Stimulated activated CD4-positive, alpha-beta T cell treated with anti-CD3 and anti-CD28 coated beads, TNF-alpha, amount 100 ng/mL, for 4 hours (primary cell): Measurements from ENCODE around the gene FXYD5.
"Not testable (repeated sequence)": the region's sequence is repeated elsewhere in the genome, so short reads cannot be mapped to it uniquely, and the experiment has no call there.

Source experiments
- DNase-seq, 3 experiments: peaks; one replicate each; pipeline ENCODE4 v3.0.0-alpha.2; 2020; ENCODE audit warnings: low read depth in 3 of 3

Gene FXYD5

DNA sequence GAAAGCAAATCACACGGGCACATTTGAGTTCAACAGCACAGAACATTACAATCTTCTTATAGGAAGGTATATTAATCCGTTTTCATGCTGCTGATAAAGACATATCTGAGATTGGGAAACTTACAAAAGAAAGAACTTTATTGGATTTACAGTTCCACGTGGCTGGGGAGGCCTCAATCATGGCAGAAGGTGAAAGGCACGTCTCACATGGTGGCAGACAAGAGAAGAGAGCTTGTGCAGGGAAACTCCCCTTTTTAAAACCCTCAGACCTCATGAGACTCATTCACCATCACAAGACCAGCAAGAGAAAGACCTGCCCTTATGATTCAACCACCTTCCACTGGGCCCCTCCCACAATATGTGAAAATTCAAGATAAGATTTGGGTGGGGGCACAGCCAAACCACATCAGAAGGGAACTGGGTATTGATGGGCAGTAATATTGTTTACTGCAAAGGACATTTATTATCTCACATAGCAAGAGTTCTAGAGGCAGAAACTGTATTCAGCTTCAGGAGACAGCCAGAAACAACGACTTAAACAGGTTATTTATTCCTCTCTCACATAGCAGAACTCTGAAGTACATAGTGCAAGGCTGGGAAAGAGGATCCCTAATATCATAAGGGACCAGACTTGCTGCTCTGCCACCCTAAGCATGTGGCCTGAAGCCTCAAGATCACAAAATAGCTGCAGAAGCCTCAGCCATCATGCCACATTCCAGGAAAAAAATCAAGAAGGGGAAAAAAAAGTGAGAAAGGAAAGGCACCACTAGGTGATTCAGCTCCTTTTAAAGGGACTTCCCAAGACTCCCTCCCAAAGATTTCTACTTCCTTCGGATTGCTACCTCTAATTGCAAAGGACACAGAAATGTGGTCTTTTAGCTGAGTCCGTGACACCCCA lies 23.1 kb downstream of the FXYD5 start:
- no peak for DNase-seq

GRCh38 chr19:35178701-35179100 lies 24.2 kb downstream of the FXYD5 start:
- DNase-seq: no peak

GRCh38 chr19:35179830-35180229 lies 25.3 kb downstream of the FXYD5 start:
- no peak for DNase-seq

- DNase-seq: no peak
Observed at GRCh38 chr19:35181387-35181786, 26.9 kb downstream of the FXYD5 start.

DNA sequence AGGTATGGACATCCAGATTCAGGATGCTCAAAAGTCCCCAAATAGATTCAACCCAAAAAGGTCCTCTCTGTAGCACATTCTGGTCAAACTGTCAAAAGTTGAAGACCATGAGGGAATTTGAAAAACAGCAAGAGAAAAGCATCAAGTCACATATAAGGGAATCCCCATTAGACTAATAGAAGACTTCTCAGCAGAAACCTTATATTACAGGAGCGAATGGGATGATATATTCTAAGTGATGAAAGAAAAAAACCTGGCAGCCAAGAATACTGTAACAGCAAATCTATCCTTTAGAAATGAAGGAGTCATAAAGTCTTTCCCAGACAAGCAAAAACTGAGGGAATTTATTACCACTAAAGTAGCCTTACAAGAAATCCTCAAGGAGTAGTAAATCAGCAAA lies 29.7 kb downstream of the FXYD5 start:
- no peak for DNase-seq

GRCh38 chr19:35184884-35185283 lies 30.3 kb downstream of the FXYD5 start:
- DNase-seq: no peak

DNA sequence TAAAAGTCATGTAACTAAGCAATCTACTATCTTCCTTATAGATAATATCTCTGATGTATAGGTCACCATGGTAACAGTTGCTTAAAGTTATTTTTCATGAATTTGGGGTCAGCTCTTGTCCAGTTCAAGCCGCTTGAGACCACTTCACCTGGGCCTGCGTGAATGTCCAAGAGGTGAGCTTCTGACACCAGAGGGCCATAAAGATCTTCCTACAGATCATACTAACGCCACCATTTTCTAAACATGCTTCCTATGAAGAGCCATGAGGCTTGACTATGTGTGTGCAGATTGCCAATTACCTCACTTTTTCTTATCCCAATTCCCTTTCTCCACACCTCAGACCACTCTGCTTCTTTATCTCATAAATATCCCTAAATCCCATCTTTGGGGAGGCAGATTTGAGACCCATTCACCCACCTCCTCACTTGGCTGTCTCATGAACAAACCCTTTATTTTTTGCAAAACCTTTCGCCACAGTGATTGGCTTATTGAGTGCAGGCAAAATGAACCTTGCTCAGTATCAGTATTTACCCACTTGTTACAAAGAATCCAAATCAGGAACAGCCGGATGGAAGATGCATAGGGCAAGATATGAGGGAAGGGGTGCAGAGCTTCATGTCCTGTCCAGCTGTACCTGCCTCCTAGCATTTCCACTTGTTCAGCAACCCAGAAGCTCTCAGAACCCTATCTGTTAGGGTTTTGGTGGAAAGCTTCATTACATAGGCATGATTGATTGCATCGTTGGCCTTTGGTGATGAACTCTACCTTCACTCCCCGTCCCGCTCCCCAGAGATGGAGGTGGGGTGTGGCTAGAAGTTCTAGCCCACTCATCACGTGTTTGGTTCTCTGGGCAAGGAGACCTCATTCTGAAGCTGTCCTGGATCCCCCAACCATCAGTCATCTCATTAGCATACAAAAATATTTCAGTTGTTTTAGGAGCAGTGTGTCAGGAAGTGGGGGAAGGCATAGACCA lies 39.8 kb downstream of the FXYD5 start:
- no peak for DNase-seq

DNA sequence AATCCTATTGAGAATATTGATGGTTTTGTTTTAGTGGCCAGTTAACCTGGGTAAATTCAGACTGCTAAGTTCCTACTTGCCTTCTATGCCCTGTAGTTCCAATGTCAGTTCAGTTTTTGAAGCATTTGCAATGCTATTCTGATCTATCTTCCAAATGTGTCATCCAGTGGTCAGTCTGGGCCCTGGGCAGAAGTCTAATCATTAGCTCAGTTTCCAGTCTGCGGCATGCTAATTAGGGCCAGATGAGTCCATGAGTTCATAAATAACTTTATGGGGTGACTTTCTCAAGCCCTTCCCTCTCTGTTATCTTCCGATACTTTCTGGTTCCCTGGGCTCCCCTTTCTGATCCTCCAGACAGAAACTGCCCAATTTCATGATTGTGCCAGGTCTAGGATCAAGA lies 41.3 kb downstream of the FXYD5 start:
- DNase-seq: no peak

DNA sequence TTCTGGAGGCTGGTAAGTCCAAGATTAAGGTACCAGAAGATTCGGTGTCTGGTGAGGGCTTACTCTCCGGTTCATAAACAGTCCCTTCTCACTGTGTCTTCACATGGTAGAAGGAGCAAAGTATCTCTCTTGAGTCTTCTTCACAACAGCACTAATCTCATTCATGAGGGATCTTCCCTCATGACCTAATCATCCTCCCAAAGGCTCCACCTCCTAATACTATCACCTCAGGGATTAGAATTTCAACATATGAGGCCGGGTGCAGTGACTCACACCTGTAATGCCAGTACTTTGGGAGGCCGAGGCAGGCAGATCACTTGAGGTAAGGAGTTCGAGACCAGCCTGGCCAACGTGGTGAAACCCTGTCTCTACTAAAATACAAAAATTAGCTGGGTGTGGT lies 42.3 kb downstream of the FXYD5 start:
- DNase-seq: not testable (repeated sequence)

- no peak for DNase-seq
Observed at GRCh38 chr19:35199481-35199880, 44.9 kb downstream of the FXYD5 start.

DNA sequence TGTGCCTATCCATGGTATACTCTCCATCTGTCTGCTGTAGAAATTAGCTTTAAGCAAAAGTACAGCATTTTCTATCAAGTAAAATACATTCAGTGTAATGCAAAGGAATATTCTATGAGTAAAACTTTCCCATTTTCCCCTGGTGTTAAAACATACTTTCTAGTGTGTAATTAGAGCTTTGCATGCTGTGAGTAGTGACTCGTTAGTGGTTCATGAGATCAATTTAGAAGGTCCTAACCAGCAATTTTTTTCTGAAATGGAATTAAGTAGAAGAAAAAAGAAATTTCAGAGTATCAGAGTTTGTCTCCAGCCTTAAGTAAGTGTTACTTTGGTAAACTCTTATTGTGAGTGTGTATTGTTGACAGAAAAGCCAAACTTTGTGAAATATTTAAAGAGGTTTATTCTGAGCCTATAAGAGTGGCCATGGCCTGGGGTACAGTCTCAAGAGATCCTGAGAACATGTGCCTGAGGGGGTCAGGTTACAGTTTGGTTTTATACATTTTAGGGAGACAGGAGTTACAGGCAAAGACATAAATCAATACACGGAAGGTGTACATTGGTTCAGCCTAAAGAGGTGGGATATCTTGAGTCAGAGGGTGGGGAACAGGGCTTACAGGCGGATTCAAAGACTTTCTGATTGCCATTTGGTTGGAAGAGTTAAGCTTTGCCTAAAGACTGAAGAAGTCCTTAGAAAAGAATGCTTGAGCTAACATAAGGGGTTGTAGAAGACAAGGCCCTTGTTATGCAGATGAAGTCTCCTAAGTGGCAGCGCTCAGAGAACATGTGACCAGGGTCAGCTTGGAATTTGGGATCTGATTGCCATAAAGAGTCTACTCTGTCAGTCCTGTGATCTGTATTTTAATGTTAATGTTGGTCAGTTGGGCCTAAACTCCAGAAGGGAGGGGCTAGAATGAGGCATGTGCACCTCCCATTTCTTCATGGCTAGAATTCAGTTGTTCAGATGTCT lies 48.5 kb downstream of the FXYD5 start:
- DNase-seq: no peak

DNA sequence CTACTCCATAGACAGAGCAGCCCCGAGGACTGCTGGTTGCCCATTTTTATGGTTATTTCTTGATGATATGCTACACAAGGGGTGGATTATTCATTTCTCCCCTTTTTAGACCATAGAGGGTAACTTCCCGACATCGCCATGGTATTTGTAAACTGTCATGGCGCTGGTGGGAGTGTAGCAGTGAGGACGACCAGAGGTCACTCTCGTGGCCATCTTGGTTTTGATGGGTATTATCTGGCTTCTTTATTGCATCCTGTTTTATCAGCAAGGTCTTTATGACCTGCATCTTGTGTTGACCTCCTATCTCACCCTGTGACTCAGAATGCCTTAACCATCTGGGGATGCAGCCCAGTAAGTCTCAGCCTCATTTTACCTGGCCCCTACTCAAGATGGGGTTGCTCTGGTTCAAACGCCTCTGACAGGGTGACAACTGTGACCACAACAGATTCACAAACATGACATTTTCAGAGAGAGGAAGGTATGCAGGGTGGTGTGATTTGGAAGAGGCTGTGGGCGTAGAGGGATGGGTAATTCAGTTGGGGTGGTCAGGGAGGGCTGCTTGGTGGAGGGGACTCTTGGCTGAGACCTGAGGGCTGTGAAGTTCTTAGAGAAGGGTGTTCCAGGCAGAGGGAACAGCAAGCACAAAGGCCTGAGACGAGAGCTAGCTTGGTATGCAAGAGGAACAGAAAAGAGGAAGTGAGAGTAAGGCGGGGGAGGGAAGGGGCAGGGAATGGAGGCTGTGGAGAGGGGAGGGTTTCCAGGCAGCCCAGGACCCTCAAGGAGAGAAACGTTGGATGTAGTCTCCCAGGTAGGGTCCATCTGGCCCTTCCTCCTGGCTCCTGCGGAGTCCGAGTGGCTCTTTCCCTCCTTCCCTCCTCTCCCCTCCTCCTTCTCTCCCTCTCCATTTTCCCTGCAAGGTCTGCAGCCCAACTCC lies 50.5 kb downstream of the FXYD5 start:
- DNase-seq: no peak

DNA sequence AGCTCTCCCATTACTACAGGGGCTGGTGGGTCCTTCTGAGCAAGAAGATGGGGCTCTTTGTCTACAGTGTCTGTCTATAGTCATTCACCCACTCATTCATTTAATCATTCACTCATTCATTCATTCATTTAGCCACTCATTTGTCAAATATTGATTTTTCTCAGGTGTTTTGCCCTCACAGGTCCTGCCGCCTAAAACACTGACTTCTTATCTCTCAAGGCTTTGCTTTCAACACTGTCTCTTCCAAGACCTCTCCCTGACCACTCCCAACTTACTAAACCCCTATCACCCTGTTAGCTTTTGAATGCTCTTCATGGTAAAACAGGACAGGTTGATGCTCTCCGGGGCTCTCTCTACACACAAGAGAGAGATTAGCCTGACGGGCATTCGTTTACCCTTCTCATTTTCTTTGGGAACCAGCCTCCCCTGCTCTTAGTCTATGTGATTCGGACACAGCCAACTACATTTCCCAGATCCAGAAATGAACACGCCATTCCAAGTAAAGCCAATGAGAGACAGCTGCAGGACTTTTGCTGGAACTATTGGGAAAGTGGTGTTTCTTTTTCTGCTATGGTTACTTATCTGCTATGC lies 51.3 kb downstream of the FXYD5 start:
- DNase-seq: no peak

- DNase-seq: peak in 1 of 3 experiments; percentile 46
Observed at GRCh38 chr19:35206379-35206778, 51.8 kb downstream of the FXYD5 start.

GRCh38 chr19:35206855-35207254 lies 52.3 kb downstream of the FXYD5 start:
- no peak for DNase-seq

DNA sequence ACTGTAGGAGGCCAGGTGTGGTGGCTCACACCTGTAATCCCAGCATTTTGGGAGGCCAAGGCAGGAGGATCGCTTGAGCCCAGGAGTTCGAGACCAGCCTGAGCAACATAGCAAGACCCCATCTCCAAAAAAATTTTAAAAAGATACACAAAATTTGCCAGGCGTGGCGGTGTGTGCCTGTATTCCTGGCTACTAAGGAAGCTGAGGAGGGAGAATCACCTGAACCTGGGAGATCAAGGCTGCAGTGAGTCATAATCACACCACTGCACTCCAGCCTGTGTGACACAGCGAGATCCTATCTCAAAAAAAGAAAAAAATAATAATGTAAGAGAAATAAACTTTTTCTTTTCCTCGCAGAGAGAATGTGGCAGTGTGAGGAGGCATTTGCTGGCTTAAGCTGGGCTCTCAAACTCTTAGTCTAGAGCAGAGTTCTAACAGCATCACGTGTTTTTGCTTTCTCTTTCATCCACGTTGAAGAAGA lies 52.9 kb downstream of the FXYD5 start:
- no peak for DNase-seq

DNA sequence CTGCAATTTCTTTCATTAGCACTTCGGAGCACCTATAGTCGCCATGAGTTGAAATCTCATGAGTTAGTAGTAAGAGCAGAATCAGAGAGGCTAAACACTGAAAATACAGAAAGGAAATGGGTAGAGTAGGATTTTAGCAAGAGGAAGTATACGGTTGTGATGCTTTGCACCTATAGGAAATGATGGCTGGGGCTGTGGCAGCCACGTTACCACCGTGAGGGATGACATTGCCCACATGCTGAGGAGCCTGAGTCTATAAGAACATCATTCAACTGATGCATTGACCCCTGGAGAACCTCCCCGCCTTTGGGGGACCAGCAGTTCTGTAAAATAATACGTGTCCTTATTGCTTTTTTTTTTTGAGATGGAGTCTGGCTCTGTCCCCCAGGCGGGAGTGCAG lies 53.6 kb downstream of the FXYD5 start:
- no peak for DNase-seq

DNA sequence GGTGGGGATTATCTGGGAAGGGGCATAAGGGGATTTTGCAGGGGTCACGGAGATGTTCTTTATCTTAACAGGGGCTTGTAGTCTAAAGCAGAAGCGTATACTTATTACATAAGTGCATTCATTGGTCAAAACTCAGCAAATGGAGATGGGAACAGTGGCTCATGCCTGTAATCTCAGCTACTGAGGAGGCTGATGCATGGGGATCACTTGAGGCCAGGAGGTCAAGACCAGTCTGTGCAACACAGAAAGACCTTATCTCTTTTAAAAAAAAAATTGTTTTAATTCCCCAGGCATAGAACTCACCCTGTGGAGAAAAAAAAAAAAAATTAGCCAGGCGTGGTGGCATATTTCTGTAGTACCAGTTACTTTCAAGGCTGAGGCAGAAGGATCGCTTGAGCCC lies 55.1 kb downstream of the FXYD5 start:
- DNase-seq: no peak

- peak in 1 of 3 experiments; percentile 52 for DNase-seq
Observed at GRCh38 chr19:35211545-35212230, 57.2 kb downstream of the FXYD5 start.
